Measurements from ENCODE around the gene TRMT44.
"Not testable (repeated sequence)": the region's sequence is repeated elsewhere in the genome, so short reads cannot be mapped to it uniquely, and the experiment has no call there.

TRMT44 gene

DNA sequence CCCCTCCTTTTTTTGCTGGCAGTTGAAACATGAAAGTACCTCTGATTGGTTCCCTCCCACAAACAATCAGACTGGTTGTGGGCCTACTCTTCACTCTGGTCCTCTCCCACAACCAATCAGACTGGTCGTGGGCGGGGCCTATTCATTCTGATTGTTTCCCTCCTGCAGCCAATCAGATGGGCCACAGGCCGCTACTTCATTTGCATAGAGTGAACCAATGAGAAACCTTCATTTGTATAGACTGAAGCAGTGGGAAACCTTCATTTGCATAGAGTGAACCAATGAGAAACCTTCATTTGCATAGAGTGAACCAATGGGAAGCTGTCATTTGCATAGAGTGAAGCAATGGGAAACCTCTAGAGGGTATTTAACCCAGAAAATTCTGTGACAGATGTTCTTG lies 55.2 kb downstream of the TRMT44 start:
- no peak for DNase-seq

DNA sequence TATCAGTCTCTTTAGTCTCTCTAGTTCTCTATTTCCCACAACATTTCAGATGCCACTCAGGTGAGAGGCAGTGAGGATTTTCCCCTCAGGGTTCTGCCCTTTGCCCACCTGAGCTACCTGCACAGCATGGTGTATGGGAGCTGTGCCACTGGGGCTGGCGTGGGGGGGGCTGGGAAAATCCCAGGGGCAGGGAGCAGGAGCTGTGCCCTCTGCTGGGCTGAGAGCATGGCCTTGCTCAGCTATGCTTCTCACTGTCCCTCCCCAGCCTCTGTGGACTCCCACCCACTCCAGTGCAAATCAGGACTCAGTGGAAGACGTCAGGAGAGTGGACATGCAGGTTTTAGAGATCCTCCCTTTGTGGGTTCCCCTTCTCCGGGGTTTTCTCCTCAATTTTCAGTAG lies 57.2 kb downstream of the TRMT44 start:
- DNase-seq: no peak

DNA sequence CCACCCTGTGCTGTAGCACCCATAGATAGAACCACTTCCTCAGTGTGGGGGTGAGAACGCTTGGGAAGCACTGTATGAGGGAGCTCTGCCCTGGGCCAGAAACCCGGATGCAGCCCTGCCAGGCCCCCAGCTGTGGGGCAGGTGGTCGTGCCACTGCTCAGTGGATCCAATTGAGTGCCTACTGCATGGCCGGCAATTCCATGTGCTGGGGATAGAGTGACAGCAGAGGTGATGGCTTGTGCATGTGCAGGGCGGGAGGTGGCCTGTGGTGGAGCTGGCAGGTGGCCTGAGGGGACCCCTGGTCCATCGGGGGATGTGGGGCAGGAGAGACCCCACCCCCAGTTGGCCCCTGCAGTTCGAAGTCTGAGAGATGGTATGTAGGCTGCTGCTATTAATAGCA lies 60.4 kb downstream of the TRMT44 start:
- no peak for DNase-seq

DNA sequence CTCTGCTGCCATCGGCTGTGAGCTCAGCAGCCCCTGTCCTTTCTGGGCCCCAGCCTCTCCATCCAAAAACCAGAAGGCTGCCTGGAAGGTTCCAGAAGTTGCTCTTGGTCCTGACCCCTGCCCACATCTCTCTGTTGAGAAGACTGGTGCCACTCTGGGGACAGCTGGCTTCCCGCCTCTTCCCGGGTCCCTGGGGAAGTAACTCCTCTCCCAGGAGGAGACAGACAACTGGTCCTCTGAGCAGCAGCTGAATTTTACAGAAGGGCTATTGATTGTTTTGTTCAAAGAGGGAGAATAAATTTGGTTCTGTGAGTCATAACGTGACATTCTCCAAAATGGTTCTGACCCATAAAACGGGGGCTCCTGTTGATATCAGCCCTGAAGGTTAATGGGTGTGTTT lies 61.2 kb downstream of the TRMT44 start:
- DNase-seq: no peak

DNA sequence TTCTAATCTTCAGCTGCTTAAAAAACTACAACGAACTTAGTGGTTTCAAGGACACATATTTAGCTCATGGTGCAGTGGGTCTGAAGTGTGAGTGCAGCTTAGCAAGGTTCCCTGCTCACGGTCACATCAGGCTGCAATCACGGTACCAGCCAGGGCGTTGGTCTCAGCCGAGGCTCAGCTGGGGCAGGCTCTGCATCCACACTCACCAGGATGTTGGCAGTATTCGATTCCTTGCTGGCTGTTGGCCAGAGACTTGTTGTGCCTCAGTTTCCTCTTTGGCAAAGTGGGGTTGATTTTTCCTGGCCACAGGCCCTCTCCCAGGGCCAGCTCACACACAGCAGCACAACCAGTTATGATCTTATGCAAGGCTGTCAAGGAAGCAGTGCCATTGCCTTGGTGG lies 61.8 kb downstream of the TRMT44 start:
- DNase-seq: no peak

GRCh38 chr4:8502836-8503585 lies 62.4 kb downstream of the TRMT44 start:
- DNase-seq: no peak

GRCh38 chr4:8503801-8504200 lies 63.2 kb downstream of the TRMT44 start:
- DNase-seq: no peak

DNA sequence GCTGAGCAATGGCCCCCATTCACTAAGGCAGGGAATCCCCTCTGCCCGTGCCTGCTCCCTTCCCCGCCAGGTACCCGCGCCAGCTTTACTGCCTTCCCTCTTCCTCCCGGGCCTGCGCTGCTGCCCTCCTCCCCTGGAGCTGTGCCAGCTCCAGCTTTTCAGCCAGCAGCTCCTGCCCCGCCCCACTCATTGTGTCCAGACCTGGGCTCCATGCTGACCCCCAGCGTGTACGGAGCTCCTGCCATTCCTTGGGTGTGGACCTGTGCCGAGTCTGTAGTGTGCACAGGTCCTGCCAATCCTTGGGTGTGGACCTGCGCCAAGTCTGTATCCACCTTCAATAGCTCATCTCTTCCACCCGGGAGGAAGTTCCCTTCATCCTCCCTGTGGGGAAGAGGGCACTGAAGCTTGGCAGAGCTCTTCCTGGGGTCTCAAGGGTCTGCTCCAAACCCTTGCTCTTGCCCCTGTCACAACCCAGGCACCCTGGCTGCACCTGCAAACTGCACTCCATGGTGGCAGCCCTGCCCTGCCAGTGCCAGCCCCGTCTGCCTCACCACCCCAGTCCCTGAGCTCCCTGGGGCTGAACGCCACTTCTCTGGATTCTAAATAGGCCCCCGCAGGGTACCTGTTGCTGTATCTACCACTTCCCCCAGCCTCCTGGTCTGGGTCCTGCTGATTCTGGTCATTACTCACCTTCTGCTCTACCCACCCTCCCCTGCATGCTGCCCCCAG lies 63.9 kb downstream of the TRMT44 start:
- no peak for DNase-seq

GRCh38 chr4:8505229-8505628 lies 64.7 kb downstream of the TRMT44 start:
- DNase-seq: no peak

DNA sequence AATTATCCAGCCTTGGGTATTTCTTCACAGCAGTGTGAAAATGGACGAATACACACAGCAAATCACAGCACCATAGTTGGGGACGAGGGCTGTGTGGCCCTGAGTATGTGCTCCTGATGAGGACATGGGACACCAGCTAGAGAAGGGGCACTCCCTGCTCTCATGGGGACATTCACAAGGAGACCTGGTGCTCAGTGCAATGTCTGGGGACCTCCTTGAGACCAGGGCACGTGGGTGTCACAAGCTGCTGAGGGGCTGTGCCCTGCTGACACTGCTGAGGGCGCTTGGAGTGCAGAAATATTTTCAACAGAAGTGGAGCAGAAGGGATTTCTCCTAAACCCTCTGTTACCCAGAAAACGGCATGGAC lies 65.4 kb downstream of the TRMT44 start:
- DNase-seq: no peak

DNA sequence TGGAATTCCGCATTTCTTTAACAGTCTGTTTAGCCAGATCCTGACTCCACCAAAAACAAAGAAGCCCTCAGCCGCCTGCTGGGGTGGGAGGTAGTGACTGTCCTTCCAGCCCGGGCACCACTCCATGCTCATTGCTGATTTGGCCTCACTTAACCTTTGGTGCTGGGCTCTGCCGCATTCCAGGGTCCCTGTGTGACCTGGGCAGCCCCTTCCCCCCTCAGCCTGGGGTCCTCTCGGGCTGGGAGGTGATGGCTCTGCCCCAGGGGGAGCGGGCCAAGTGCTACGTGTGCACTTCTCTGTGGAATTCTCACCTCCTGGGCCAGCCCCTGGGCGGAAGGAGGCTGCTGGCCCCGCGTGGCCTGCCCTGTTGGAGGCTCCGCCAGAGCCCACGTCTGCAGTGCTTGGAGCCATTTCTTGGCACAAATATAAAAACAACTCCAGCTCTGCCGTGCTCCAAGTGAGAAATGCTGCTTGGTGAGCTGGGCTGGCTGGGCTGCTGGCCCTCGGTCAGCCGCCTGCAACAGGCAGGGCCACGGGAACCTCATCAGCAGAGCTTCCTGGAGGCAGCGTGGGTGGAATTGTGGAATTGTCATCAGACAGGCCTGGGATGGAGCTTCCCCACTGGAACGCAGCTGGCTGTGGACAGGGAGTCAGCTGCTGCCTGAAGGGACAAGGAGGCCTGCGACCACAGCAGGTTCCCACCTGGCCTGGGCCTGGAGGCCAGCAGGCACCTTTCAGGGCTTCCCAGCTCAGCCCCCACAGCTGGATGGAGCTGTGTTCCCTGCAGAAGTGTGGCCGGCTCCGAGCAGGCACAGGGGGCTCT lies 66.0 kb downstream of the TRMT44 start:
- no peak for DNase-seq

- DNase-seq: no peak
Observed at GRCh38 chr4:8507196-8507570, 66.6 kb downstream of the TRMT44 start.

DNA sequence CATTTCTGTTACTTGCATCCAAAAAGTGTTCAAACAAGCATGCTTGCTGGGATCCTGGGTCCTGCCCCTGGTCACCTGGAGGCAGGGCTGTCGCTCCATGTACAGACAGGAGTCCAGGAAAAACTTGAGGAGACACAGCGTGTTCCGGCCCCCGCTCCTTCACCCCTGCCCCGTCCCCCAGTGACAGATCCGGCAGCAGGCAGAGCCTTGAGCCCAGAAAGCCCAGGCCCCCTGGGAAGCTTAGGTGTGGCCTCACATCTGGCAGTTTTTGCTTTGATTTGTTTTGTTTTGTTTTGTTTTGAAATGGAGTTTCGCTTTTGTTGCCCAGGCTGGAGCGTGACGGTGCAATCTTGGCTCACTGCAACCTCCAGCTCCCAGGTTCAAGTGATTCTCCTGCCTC lies 67.0 kb downstream of the TRMT44 start:
- DNase-seq: no peak

DNA sequence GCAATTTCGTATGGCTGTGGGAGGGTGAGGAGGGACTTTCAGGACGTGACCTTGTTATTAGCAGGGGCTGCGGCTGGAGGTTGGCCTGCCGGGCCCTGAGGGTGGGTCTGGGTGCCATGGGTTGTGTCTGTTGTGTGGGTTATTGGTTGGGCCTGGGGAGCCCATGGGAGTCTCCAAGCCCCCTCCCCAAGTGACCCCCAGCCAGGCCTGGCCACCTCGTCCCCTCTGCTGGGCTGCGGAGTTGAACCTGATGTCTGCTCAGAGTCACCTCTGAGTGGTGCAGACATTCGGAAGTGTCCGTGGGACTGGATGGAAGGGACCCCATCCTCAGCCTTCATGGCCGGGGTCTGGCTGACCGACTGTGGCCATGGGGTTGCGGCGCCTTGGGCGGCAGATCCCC lies 67.7 kb downstream of the TRMT44 start:
- DNase-seq: no peak

DNA sequence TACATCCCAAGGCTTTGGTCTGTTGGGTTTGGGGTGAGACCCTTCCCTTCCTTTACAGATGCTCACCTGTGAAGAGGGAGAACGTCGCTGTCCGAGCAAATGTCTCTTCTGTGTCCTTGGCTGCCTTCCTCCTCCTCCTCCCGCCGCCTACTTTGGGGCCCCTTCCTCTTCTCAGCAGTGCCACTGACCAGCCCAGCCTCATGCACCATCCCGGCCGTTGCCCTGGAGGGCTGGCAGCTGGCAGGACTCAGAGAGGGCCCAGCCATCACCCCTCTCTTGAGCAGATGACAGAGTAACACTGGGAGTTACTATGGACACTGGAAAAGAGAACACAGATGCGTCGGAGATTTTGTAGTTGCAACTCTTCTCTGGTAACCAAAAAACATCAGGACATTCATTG lies 68.2 kb downstream of the TRMT44 start:
- no peak for DNase-seq

- no peak for DNase-seq
Observed at GRCh38 chr4:8509311-8509950, 68.9 kb downstream of the TRMT44 start.

GRCh38 chr4:8510191-8510590 lies 69.6 kb downstream of the TRMT44 start:
- no peak for DNase-seq

DNA sequence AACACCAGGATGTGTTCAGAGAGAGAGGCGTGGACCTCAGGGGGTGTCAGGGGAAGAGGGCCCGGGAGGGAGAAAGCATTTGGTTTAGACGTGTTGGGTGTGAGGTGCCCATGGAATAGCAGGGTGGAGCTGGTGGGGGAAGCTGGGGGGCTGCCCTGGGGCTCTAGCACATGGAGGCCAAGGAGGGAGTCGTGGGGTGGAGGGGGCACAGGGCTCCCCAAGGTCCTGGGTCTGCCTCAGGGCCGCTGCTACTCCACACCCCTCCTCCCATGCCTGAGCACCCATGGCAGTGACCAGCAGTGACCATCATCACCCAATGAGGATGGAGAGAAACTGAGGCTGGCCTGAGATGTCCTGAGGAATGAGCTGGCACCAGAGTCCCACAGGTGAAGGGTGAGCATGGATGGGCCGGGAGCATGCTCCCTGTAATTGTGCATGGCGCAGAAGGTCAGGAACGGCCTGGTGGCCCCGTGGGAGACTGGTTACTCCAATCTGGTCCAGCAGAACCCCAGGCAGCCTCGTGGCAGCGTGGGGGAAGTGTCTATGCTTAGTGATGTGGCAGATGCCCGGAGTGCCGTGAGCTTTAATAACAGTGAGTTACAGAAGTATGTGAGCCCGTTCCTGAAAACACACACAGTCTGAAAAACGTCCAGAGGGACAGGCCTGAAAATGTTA lies 70.2 kb downstream of the TRMT44 start:
- no peak for DNase-seq

DNA sequence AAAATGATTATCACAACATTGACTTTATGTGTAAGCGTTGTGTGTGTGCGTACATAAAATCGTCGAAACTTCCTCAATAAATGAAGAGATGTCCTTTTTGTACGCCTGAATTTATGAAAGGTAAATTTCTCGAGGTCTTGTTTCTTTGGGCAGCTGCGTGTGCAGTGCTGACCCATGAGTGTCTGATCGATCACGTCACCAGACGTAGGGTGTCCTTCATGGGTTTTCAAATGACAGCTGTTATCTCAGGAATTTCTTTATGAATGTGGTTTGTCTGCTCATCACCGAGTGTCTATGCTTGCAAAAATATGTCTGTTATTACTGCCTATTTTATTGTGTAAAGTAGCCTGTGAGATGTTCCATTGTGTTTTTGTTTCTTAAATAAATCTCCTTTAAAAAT lies 71.9 kb downstream of the TRMT44 start:
- DNase-seq: no peak

GRCh38 chr4:8513080-8513479 lies 72.5 kb downstream of the TRMT44 start:
- not testable (repeated sequence) for DNase-seq

- no peak for DNase-seq
Observed at GRCh38 chr4:8513931-8514330, 73.4 kb downstream of the TRMT44 start.

- no peak for DNase-seq
Observed at GRCh38 chr4:8514391-8514790, 73.8 kb downstream of the TRMT44 start.
